ENCODE data around the gene LOX.

LOX gene

GRCh38 chr5:122029818-122030217 is 48.2 kb downstream of the LOX start:
- in situ Hi-C loops (cut with MboI; ENCODE audit: low pct_unique_long_range_greater_than_20kb, low sequenced_read_pairs, unreplicated experiment) = no loop called here
- DNase-seq (ENCODE audit: low spot score) = no peak
- no peak for TF ChIP-seq CTCF (IDR thresholded peaks at IDR 0.05; ENCODE audit: extremely low read depth, insufficient read depth, missing control alignments)

DNA sequence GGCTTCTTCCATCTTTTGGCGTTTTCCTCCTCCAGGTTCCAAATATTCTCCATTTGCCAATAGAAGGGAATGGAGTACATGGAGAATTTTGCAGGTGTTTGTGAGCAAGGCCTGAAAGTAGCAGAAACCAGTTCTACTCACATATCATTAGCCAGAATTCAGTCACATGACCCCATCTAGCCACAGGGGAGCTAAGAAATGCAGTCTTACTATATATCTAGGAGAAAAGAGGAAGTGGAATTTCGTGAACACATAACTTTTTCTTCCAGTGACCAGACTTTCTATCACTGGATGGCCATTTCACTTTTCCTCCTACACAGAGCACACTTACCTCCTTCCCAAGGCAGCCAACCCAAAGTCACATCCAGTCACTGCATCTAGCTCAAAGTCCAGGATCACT is 55.1 kb downstream of the LOX start:
- in situ Hi-C loops (cut with MboI; ENCODE audit: low pct_unique_long_range_greater_than_20kb, low sequenced_read_pairs, unreplicated experiment) = no loop called here
- TF ChIP-seq CTCF (IDR thresholded peaks at IDR 0.05; ENCODE audit: extremely low read depth, insufficient read depth, missing control alignments) = no peak
- DNase-seq (ENCODE audit: low spot score) = no peak

GRCh38 chr5:122019919-122020590 is 58.0 kb downstream of the LOX start:
- in situ Hi-C loops (cut with MboI; ENCODE audit: low pct_unique_long_range_greater_than_20kb, low sequenced_read_pairs, unreplicated experiment) = no loop called here
- no peak for TF ChIP-seq CTCF (IDR thresholded peaks at IDR 0.05; ENCODE audit: extremely low read depth, insufficient read depth, missing control alignments)
- no peak for DNase-seq (ENCODE audit: low spot score)

DNA sequence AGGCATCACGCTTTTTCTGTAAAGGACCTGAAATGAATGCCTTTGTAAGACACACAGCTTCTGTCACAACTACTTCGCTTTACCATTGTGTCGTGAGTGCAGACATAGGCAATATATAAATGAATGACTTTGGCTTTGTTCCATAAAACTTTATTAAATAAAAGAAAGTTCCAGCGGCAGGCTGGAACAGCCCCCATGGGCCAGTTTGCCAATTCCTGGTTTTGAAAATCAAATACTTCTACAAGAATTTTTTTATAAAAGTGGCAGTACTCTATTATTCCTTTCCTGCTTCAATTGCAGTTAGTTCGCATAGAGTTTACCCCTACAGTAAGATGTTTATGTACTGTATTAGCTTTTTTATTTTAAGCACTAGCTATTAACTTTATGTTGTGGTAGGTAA is 62.6 kb downstream of the LOX start:
- no peak for DNase-seq (ENCODE audit: low spot score)
- in situ Hi-C loops (cut with MboI; ENCODE audit: low pct_unique_long_range_greater_than_20kb, low sequenced_read_pairs, unreplicated experiment) = no loop called here
- TF ChIP-seq CTCF (IDR thresholded peaks at IDR 0.05; ENCODE audit: extremely low read depth, insufficient read depth, missing control alignments) = no peak

- no peak for DNase-seq (ENCODE audit: low spot score)
- in situ Hi-C loops (cut with MboI; ENCODE audit: low pct_unique_long_range_greater_than_20kb, low sequenced_read_pairs, unreplicated experiment) = no loop called here
These were observed 63.7 kb downstream of the LOX start for GRCh38 chr5:122014236-122014935.

More at GRCh38 chr5:122014236-122014935, 63.7 kb downstream of the LOX start:
- TF ChIP-seq CTCF (IDR thresholded peaks at IDR 0.05; ENCODE audit: extremely low read depth, insufficient read depth, missing control alignments) = no peak
